IMR-90 (cell line): ENCODE results near the gene DLK2. TPM values are rescaled to one million over a fixed set of nuclear protein-coding genes. Genes with fewer than 3 reads are reported as not detected.

Source experiments
- ATAC-seq: fragments of 200-7000 bp; cut with Tn5 transposase; 2 replicates; pipeline ENCODE4 v1.9.1; 2020; ENCODE audit warnings: low read depth, mild to moderate bottlenecking, moderate library complexity
- BruUV-seq: library from RNA; stranded (reverse); fragments of 400-500 nt; replicated peaks from 2 replicates; lab custom pipeline; 2021; lab: Mats Ljungman, UMichigan
- CTCF ChIA-PET: fragments of 300-600 bp; formaldehyde crosslinking; extraction: SDS; loops from one replicate; lab custom pipeline; 2021; ENCODE audit warnings: antibody characterized with exemption; lab: Yijun Ruan, JAX
- POLR2A ChIA-PET: fragments of 300-600 bp; sonication (Branson Sonifier 250); formaldehyde crosslinking; loops from one replicate; lab custom pipeline; 2022; ENCODE audit warnings: antibody characterized with exemption; ENCODE audit not compliant: unreplicated experiment; lab: Charles Lee
- DNase-seq: peaks from one replicate; pipeline ENCODE4 v3.0.0; 2013
- H2AFZ ChIP-seq: replicated peaks from 2 replicates; pipeline ENCODE3; 2013; ENCODE audit warnings: low read length, mild to moderate bottlenecking; ENCODE audit not compliant: poor library complexity
- H2AK5ac ChIP-seq: 2 replicates; pipeline ENCODE4 v1.6.1; 2013; ENCODE audit warnings: low read depth, low read length, inconsistent platforms
- H2AK9ac ChIP-seq: replicated peaks from 2 replicates; pipeline ENCODE3; 2013; ENCODE audit warnings: mild to moderate bottlenecking, low read depth, low read length, moderate library complexity; ENCODE audit not compliant: poor library complexity
- H2BK120ac ChIP-seq: 2 replicates; pipeline ENCODE4 v1.6.1; 2013; ENCODE audit warnings: low read depth, low read length, inconsistent platforms
- H2BK15ac ChIP-seq: 3 replicates; pipeline ENCODE4 v1.6.1; 2013; ENCODE audit warnings: low read depth, low read length, inconsistent platforms
- H2BK20ac ChIP-seq: 2 replicates; pipeline ENCODE4 v1.6.1; 2013; ENCODE audit warnings: low read depth, mild to moderate bottlenecking, inconsistent platforms, low read length, moderate library complexity
- H2BK5ac ChIP-seq: 2 replicates; pipeline ENCODE4 v1.6.1; 2013; ENCODE audit warnings: mild to moderate bottlenecking, low read depth, low read length, inconsistent platforms; ENCODE audit not compliant: poor library complexity, severe bottlenecking
- H3K14ac ChIP-seq: replicated peaks from 2 replicates; pipeline ENCODE4 v1.6.1; 2013; ENCODE audit warnings: low read depth, low read length, inconsistent platforms
- H3K18ac ChIP-seq: 2 replicates; pipeline ENCODE4 v1.6.1; 2013; ENCODE audit warnings: low read depth, low read length, control low read depth
- H3K23ac ChIP-seq: 2 replicates; pipeline ENCODE4 v1.6.1; 2013; ENCODE audit warnings: low read depth, low read length, inconsistent platforms
- H3K27ac ChIP-seq: 2 replicates; pipeline ENCODE4 v1.5.1; 2013; ENCODE audit warnings: mild to moderate bottlenecking, control low read depth, low read length; ENCODE audit not compliant: insufficient read depth
- H3K27me3 ChIP-seq: 2 replicates; pipeline ENCODE4 v1.6.1; 2013; ENCODE audit warnings: low read length; ENCODE audit not compliant: control insufficient read depth, insufficient read depth
- H3K36me3 ChIP-seq: 2 replicates; pipeline ENCODE4 v1.6.1; 2013; ENCODE audit warnings: low read length, mixed read lengths; ENCODE audit not compliant: control insufficient read depth, insufficient read depth
- H3K4ac ChIP-seq: 2 replicates; pipeline ENCODE4 v1.6.1; 2013; ENCODE audit warnings: low read depth, low read length, inconsistent platforms
- H3K4me1 ChIP-seq: 2 replicates; pipeline ENCODE4 v1.6.1; 2013; ENCODE audit warnings: low read length, mixed read lengths; ENCODE audit not compliant: control insufficient read depth, insufficient read depth
- H3K4me2 ChIP-seq: 2 replicates; pipeline ENCODE4 v1.6.1; 2013; ENCODE audit warnings: low read depth, mild to moderate bottlenecking, control low read depth, low read length, moderate library complexity
- H3K4me3 ChIP-seq: 2 replicates; pipeline ENCODE4 v1.5.1; 2013; ENCODE audit warnings: low read depth, mild to moderate bottlenecking, control low read depth, low read length, moderate library complexity; ENCODE audit not compliant: insufficient read depth
- H3K56ac ChIP-seq: 2 replicates; pipeline ENCODE4 v1.6.1; 2013; ENCODE audit warnings: low read length, inconsistent platforms; ENCODE audit not compliant: insufficient read depth; ENCODE audit errors: extremely low read depth
- H3K79me1 ChIP-seq, 2 experiments: 2 replicates each; pipeline ENCODE4 v1.6.1; 2013; ENCODE audit warnings: low read length in 2 of 2, inconsistent platforms in 1 of 2, low read depth in 1 of 2
- H3K9ac ChIP-seq: 2 replicates; pipeline ENCODE4 v1.6.1; 2013; ENCODE audit warnings: low read depth, low read length, control low read depth
- H3K9me1 ChIP-seq: 2 replicates; pipeline ENCODE4 v1.6.1; 2013; ENCODE audit warnings: low read length, inconsistent platforms; ENCODE audit not compliant: insufficient read depth
- H3K9me3 ChIP-seq: 2 replicates; pipeline ENCODE4 v1.6.1; 2013; ENCODE audit warnings: low read length; ENCODE audit not compliant: control insufficient read depth, insufficient read depth
- H4K20me1 ChIP-seq: 2 replicates; pipeline ENCODE4 v1.6.1; 2013; ENCODE audit warnings: low read length, inconsistent platforms; ENCODE audit not compliant: insufficient read depth
- H4K5ac ChIP-seq: 2 replicates; pipeline ENCODE4 v1.6.1; 2013; ENCODE audit warnings: mild to moderate bottlenecking, low read depth, low read length, control low read depth
- H4K8ac ChIP-seq, 2 experiments: 2 replicates each; pipeline ENCODE4 v1.6.1; 2013; ENCODE audit warnings: low read depth in 2 of 2, low read length in 2 of 2, control low read depth in 1 of 2, inconsistent platforms in 1 of 2
- H4K91ac ChIP-seq: 2 replicates; pipeline ENCODE4 v1.6.1; 2013; ENCODE audit warnings: low read depth, low read length, inconsistent platforms; ENCODE audit not compliant: insufficient read depth
- BHLHE40 ChIP-seq: fragments of 150-350 bp; IDR thresholded peaks from 2 replicates; pipeline ENCODE4 v1.6.1; 2016; ENCODE audit warnings: mild to moderate bottlenecking, low read depth, low read length
- CEBPB ChIP-seq: IDR thresholded peaks from 2 replicates; pipeline ENCODE4 v1.6.1; 2012; ENCODE audit warnings: low read depth, low read length, improper control_type of control experiment
- CHD1 ChIP-seq: IDR thresholded peaks from 2 replicates; pipeline ENCODE4 v1.6.1; 2012; ENCODE audit warnings: low read depth, low read length, improper control_type of control experiment
- FOS ChIP-seq: fragments of 150-350 bp; IDR thresholded peaks from 2 replicates; pipeline ENCODE4 v1.6.1; 2016; ENCODE audit warnings: low read depth, low read length
- MAFK ChIP-seq: IDR thresholded peaks from 2 replicates; pipeline ENCODE4 v1.6.1; 2012; ENCODE audit warnings: low read depth, low read length, improper control_type of control experiment
- MAZ ChIP-seq: IDR thresholded peaks from 2 replicates; pipeline ENCODE4 v1.6.1; 2012; ENCODE audit warnings: low read depth, mild to moderate bottlenecking, low read length, improper control_type of control experiment, moderate library complexity, borderline replicate concordance
- MXI1 ChIP-seq: IDR thresholded peaks from 2 replicates; pipeline ENCODE4 v1.6.1; 2012; ENCODE audit warnings: low read depth, mild to moderate bottlenecking, low read length, moderate library complexity, borderline replicate concordance
- NFE2L2 ChIP-seq: fragments of 150-350 bp; IDR thresholded peaks from 2 replicates; pipeline ENCODE4 v1.6.1; 2016; ENCODE audit warnings: low read depth, mild to moderate bottlenecking, low read length
- POLR2A ChIP-seq: IDR thresholded peaks from 2 replicates; pipeline ENCODE4 v1.6.1; 2012; ENCODE audit warnings: mild to moderate bottlenecking, low read depth, low read length
- RAD21 ChIP-seq: IDR thresholded peaks from 2 replicates; pipeline ENCODE4 v1.6.1; 2012; ENCODE audit warnings: low read length, improper control_type of control experiment
- RCOR1 ChIP-seq: IDR thresholded peaks from 2 replicates; pipeline ENCODE4 v1.6.1; 2012; ENCODE audit warnings: mild to moderate bottlenecking, low read length, improper control_type of control experiment; ENCODE audit not compliant: insufficient replicate concordance
- RFX5 ChIP-seq: IDR thresholded peaks from 2 replicates; pipeline ENCODE4 v1.8.0; 2012; ENCODE audit warnings: low read depth, mild to moderate bottlenecking, low read length, moderate library complexity
- SMC3 ChIP-seq: fragments of 150-350 bp; IDR thresholded peaks from 2 replicates; pipeline ENCODE4 v1.6.1; 2016; ENCODE audit warnings: low read depth, mild to moderate bottlenecking, antibody characterized with exemption, low read length, moderate library complexity
- WGBS, 2 experiments: methylation state at CpG; one replicate each; pipeline versions ENCODE4 v1.1.5 to v1.1.7; 2013; ENCODE audit warnings: missing lambda C conversion rate in 2 of 2; ENCODE audit not compliant: insufficient read length in 1 of 2; ENCODE audit errors: extremely low coverage in 2 of 2; 5-methylcytosine and 5-hydroxymethylcytosine counted together
- dilution Hi-C: fragments of 300-500 bp; cut with HindIII; formaldehyde crosslinking; loops from one replicate; pipeline ENCODE4 v1.14.3; 2018; ENCODE audit warnings: low sequenced_read_pairs; ENCODE audit not compliant: unreplicated experiment
- in situ Hi-C: fragments of 300-500 bp; cut with MboI; formaldehyde crosslinking; loops from 3 replicates; pipeline ENCODE4 v1.14.3; 2019; ENCODE audit warnings: low sequenced_read_pairs, inconsistent platforms, mixed read lengths
- intact Hi-C: fragments of 100-400 bp; cut with micrococcal nuclease; formaldehyde crosslinking; loops from 2 replicates; pipeline ENCODE4 v1.10.0; 2022
- polyA plus RNA-seq, 3 experiments: library from polyadenylated mRNA; depleted of rRNA; stranded (reverse); fragments of >200 nt; gene quantifications; 2 replicates each; pipeline ENCODE4 v1.2.3, GENCODE V29; 2012; ENCODE audit warnings: low replicate concordance in 1 of 3
- total RNA-seq: library from RNA; depleted of rRNA; stranded (reverse); fragments of >200 nt; gene quantifications from 2 replicates; pipeline ENCODE4 v1.2.3, GENCODE V29; 2012
- TF ChIP-seq, protein P1 (sequence below): conservative IDR thresholded peaks from 2 replicates; pipeline ENCODE4 v1.5.1; 2012; ENCODE audit warnings: mild to moderate bottlenecking, low read depth, low read length, improper control_type of control experiment
- TF ChIP-seq, protein P2 (sequence below): fragments of 150-350 bp; IDR thresholded peaks from 2 replicates; pipeline ENCODE4 v1.6.1; 2017; ENCODE audit warnings: mild to moderate bottlenecking, antibody characterized with exemption, low read length, low read depth
- TF ChIP-seq, protein P3 (sequence below): fragments of 150-350 bp; IDR thresholded peaks from 2 replicates; pipeline ENCODE4 v1.6.1; 2016; ENCODE audit warnings: low read depth, mild to moderate bottlenecking, low read length, moderate library complexity, borderline replicate concordance

The DLK2 gene
- total and polyA plus RNA-seq, 2 of the 4 experiments (the other 2 are of a cell fraction): 0.90 to 2.8 TPM

GRCh38 chr6:43492673-43493072 is 37.3 kb upstream of the DLK2 start:
- Histone ChIP-seq H3K9ac (no peak overlapping the region), H3K4me2 (peak overlapping the region; percentile 83), H2BK20ac (peak overlapping the region; percentile 37; the same call in 1 of the 2 replicates), H3K18ac (peak overlapping the region; percentile 12; the same call in 1 of the 2 replicates), H4K5ac (0 out of 2 replicates have a peak overlapping the region, but pooled peaks have one; percentile 12), H3K23ac (peak overlapping the region; percentile 14; the same call in 1 of the 2 replicates), H3K14ac (peak overlapping the region; percentile 53), H3K56ac (no peak overlapping the region), H3K4ac (peak overlapping the region; percentile 65), H2AFZ (peak overlapping the region; percentile 76), H3K79me1 (peaks cover 28 to 83% of the 10 kb centered on the region in 2 experiments), H3K9me3 (no peaks in the 10 kb centered on the region), H2BK15ac (peak overlapping the region; percentile 4; the same call in 1 of the 3 replicates), H4K8ac (peak overlapping the region in 1 of 2 experiments; percentile 20; a peak in 1 of 4 replicates), H3K4me3 (no peak overlapping the region), H3K27ac (peak overlapping the region; percentile 70), H2AK9ac (peak overlapping the region; percentile 97), H4K91ac (peak overlapping the region; percentile 80), H3K9me1 (peaks cover 47% of the 10 kb centered on the region), H2AK5ac (peak overlapping the region; percentile 81), H3K4me1 (peaks cover 46% of the 10 kb centered on the region), H2BK5ac (peak overlapping the region; percentile 81), H3K36me3 (no peaks in the 10 kb centered on the region; the same call in 1 of the 2 replicates), H2BK120ac (peak overlapping the region; percentile 62), H4K20me1 (peaks cover 31% of the 10 kb centered on the region; the same call in 1 of the 2 replicates), H3K27me3 (no peaks in the 10 kb centered on the region)
- TF ChIP-seq MXI1 (no peak), RCOR1 (no peak), SMC3 (no peak), BHLHE40 (no peak), FOS (no peak), RFX5 (no peak), CEBPB (no peak), MAZ (no peak), RAD21 (no peak), NFE2L2 (no peak), CHD1 (no peak), MAFK (no peak), POLR2A (no peak)
- TF ChIP-seq, protein P1, sequence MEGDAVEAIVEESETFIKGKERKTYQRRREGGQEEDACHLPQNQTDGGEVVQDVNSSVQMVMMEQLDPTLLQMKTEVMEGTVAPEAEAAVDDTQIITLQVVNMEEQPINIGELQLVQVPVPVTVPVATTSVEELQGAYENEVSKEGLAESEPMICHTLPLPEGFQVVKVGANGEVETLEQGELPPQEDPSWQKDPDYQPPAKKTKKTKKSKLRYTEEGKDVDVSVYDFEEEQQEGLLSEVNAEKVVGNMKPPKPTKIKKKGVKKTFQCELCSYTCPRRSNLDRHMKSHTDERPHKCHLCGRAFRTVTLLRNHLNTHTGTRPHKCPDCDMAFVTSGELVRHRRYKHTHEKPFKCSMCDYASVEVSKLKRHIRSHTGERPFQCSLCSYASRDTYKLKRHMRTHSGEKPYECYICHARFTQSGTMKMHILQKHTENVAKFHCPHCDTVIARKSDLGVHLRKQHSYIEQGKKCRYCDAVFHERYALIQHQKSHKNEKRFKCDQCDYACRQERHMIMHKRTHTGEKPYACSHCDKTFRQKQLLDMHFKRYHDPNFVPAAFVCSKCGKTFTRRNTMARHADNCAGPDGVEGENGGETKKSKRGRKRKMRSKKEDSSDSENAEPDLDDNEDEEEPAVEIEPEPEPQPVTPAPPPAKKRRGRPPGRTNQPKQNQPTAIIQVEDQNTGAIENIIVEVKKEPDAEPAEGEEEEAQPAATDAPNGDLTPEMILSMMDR: no peak
- TF ChIP-seq, protein P2, sequence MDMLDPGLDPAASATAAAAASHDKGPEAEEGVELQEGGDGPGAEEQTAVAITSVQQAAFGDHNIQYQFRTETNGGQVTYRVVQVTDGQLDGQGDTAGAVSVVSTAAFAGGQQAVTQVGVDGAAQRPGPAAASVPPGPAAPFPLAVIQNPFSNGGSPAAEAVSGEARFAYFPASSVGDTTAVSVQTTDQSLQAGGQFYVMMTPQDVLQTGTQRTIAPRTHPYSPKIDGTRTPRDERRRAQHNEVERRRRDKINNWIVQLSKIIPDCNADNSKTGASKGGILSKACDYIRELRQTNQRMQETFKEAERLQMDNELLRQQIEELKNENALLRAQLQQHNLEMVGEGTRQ: no peak
- TF ChIP-seq, protein P3, sequence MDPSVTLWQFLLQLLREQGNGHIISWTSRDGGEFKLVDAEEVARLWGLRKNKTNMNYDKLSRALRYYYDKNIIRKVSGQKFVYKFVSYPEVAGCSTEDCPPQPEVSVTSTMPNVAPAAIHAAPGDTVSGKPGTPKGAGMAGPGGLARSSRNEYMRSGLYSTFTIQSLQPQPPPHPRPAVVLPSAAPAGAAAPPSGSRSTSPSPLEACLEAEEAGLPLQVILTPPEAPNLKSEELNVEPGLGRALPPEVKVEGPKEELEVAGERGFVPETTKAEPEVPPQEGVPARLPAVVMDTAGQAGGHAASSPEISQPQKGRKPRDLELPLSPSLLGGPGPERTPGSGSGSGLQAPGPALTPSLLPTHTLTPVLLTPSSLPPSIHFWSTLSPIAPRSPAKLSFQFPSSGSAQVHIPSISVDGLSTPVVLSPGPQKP: no peak
- no TSS peak for BruUV-seq
- intact Hi-C loops: loop anchor here (1.0 kb wide), 1 partner anchor 15 kb away; the partner anchor contains the start of gene TJAP1
- ATAC-seq (peak; percentile 12), DNase-seq (peak; percentile 46)
- no CpG with 5 or more reads among the region's 3 CpGs for WGBS, 2 experiments
- POLR2A ChIA-PET: interaction anchor here (1.0 kb wide), 1 partner anchor 15 kb away, joined by 3 read pairs; no protein-coding TSS in a partner anchor
- in situ Hi-C loops: loop anchor here (5.0 to 10.0 kb wide), 2 partner anchors 48 to 235 kb away; no protein-coding TSS in a partner anchor
- dilution Hi-C loops: no loop called here
- CTCF ChIA-PET: no interaction called here
